ENCODE results near the gene UBE2G2.
A peak's percentile ranks its signal among the peaks of the same experiment; 100 is the strongest.

The UBE2G2 gene

DNA sequence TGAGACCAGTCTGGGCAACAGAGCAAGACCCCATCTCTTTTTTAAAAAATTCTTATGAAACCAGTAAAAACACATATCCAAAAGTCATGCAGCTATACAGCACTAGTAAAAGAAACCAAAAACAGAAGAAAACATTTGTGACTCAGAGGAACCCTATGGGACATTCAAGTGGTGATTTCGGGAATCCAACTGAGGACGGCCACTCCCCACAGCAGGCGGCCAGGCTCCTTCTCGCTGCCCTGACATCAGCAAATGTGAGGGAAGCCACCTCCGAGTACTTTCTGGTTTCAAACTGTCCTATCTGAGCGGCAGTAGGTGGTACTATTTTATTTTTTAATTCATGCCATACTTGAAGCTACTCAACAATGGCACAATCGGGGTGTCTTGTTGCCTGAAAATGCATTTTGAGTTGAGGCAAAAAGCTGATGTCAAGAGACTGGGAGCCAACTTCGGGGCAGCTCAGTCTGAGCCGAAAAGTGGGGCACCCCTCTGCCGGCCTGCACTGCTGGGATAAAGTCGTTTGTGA lies 12.9 kb upstream of the UBE2G2 start:
- DNase-seq = no peak

DNA sequence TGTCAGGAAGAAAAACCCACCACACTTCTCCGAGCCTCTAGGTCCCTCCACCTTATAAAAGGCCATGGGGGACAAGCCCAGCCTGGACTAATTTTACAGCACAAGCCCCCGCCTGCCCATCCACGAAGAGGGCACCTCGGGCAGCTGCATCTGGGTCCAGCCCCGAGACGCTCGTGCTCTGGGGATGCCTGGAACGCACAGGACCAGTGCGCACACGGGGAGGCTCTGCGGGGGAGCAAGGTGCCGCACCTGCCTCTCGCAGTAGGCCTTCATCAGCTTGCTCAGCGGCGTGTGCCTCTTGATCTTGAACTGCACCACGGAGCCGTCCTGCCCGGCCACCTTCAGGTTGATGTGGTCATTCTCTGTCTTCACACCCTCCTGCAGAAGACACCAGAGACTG lies 12.1 kb upstream of the UBE2G2 start:
- DNase-seq = no peak

DNA sequence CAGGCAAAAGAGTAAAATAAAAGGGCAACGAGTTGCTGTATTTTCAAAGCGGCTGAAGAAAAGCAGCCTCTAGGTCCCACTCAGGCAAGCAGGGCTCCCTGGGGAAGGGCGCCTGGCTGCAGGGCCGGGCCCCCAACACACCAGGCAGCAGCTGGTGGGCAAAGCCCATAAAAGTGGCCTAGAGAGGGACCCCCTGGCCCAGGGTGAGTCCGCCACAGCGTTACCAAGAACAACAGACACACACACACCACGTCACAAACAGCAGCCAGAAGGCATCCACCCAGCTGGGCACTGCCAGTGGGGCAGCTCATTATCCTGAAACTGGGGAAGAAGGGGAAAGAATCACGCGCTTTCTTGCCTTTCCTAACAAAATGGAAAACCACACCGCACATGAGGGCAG lies 11.5 kb upstream of the UBE2G2 start:
- DNase-seq = no peak

DNA sequence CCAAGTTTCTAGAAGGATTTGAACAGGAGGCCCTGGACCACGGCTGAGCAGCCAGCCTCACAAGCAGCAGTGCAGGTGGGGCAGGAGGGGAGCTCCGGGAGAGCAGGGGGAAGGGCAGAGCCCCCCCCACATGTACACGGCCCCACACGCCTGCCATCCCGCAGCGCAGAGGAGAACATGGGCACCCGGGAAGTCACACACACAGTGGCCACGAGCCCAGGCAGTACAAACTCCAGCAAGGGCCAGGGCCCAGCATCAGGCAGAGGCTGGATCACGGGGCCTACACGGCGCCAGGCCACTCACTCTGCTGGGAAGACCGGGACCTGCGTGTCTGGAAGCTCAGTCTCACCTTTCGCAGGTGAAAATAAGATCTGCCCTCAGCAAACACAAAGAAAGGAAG lies 11.0 kb upstream of the UBE2G2 start:
- DNase-seq = no peak

DNA sequence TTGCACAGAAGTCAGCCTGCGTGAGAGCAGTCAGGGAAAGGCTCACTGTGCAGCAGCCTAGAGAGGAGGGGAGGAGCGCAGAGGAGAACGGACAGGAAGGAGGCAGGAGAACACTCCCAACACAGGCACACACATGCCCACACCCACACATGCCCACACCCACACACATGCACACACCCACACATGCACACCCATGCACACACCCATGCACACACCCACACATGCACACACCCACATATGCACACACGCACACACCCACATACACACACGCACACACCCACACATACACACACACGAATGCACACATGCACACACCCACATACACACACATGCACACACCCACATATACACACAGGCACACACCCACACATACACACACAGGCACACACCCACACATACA lies 9.2 kb upstream of the UBE2G2 start:
- no peak for DNase-seq

DNA sequence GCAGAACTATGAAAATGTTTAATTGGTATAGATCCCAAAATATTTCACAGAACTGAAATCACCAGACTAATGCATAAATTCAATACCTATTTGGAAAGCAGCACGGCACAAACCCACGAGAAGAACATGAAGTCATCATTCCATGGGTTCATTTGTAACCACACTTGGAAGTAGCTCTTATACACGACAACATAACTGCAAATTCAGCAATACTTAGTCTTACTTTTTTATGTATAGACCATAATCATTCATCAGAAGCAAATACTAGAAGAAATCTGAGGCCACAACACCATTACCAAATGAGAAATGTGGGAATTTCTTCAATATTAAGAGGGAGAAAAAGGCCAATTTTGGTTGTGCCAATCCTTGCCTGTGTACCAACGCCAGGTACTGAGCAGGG lies 4.2 kb upstream of the UBE2G2 start:
- DNase-seq = no peak

DNA sequence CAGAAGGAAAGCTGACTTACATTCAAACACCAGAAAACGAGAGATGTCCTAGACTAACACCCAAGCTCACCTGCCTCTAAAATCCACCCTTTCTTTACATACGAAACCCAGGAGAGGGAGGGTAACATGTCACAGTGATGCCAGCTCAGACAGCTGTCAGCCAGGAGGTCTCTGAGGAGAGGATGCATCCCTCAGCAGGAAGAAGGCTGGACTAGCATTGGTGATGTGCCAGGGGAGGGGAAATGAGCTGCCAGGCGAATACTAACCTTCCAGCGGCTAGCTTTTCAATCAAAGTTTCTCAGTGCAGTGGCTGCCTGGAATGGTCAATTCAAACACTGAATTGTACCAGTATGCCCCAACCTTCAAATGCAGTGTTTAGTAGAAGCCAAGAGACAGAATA lies 3.6 kb upstream of the UBE2G2 start:
- no peak for DNase-seq

DNA sequence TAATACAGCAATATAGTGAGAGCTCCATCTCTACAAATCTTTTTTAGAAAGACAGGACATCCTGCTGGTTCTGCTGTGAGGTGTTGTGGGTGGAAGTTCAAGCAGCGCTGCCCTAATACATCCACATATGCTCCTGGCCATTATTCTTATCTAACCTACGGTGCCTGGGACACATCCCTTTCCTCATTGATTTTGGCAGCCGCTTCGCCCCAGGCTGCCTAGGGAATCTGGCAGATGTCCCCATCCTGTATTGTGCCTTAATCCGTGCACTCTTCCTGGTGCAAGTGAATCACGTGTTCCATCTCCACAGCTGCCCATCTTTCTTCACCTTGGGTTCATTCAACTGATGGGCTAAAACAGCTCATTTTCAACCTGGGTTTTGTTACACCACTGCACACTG lies 3.1 kb upstream of the UBE2G2 start:
- no peak for DNase-seq

DNA sequence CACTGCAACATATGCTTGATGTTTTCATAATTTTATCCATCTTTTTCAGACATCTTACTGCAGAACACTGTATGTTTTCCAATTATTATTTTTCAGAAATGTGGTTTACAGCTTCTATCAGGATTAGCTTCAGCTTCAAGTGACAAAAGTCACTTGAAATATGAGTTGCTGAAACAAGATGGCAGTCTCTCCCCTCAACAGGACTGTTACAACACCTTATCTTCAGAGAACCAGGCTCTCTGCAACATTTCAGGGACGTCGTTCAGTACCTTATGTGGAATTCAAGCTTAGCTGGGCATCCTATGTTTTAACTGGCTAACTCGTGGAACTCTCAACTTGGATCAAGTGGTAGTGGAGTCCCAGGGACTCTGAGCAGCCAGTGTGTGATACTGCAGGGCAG lies 2.0 kb upstream of the UBE2G2 start:
- no peak for DNase-seq

DNA sequence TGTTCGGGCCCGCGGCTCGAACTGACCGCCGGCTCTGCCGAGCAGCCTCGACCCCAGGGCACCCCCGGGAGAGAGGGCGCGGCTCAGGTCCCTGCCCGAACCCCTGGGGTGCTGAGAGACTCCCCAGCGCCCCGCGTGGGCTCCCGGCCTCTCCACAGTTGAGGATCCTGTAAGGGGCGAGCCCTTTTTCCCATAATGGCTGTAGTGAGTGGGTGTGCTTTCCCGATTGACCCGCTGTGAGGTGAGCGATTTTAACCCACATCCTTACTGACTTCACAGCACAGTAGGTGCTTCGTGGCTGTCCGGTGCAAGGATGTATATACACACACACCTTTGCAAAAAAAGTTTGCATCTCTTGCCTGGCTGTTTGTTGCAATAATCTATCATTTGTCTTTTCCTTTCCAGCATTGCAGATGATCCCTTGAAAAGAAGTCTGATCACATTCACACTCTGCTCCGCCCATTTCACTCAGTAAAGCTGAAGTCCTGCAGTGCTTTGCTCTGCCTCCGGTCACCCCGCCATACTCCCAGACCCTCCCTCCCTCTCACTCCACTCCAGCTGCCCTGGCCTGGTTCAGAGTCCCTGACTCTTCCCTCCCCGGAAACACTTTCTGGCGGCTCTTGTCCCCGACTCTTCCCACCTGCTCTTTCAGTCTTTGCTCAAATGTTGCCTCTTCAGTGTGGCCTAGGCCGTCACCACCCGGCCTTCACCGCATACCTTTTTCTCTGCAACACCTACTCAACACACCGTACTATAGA lies 955 bp upstream of the UBE2G2 start:
- peak in 1 of 5 experiments; percentile 15 for DNase-seq

DNA sequence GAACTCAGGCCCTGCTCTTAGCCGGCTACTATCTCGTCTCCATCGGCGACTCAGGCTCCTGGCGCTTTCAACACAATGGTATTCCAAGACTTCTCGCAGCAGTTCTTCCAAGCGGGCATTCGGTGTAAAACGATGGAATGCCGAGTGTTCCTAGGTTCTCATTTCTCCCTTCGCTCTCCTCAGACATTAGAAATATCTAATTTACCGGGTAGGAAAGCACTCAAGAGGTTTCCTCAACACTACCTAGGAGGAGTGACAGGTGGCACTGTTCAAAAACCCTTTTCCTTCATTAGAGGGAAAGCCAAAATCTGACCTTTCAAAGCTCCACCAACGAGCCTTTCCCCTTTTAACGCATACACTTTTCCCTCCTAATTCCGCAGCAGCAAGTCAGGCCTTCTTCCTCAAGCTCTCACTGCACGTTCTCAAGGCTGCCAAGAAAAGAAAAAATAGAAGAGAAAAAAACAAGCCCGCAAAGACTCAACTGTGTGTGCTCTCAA lies 601 bp downstream of the UBE2G2 start:
- peak in 2 of 5 experiments; percentile 16 to 60 for DNase-seq

DNA sequence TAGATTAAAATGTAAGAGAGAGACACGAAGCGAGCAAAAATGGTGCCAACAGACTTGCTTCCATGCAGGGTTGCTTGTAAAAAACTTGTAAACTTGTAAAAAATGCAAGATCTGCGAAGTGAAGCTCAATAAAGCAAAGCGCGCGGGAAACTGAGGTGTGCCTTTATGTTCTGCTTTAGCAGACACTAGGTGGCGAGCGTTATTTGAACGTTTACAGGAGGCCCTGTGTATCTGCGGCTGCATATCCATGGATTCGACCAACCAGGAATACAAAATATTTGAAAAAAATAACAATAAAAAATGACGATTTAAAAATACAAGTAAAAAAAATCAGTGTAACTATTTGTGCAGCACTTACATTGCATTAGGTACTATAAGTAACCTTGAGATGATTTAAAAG lies 1.5 kb downstream of the UBE2G2 start:
- DNase-seq = peak in 1 of 5 experiments; percentile 59

DNA sequence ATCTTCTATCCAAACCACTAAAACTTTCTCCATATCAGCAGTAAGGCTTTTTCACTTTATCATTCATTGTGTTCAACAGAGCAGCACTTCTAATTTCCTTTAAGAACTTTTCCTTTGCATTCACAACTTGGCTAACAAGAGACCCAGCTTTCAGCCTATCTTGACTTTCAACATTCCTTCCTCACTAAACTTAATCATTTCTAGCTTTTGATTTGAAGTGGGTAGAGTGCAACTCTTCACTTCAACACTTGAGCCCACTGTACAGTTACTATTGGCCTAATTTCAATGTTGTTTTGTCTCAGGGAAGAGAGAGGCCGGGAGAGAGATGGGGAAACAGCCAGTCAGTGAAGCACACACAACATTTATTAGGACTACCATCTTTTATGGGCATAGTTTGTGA lies 2.0 kb downstream of the UBE2G2 start:
- DNase-seq = no peak

DNA sequence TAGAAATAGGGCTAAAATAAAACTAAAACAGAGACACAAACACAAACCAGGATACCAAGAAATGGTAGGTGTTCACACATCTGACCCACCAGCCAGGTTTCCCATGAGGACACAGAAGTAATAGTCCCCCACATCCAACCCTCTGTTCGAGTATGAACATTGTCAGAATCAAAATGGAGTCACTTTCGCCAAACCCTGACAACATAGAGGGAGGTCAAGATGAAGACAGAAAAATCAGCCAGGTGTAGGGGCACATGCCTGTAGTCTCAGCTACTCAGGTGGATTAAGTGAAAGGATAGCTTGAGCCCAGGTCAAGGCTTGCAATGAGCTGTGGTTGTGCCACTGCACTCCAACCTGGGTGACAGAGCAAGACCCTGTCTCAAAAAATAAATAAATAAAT lies 3.8 kb downstream of the UBE2G2 start:
- no peak for DNase-seq

DNA sequence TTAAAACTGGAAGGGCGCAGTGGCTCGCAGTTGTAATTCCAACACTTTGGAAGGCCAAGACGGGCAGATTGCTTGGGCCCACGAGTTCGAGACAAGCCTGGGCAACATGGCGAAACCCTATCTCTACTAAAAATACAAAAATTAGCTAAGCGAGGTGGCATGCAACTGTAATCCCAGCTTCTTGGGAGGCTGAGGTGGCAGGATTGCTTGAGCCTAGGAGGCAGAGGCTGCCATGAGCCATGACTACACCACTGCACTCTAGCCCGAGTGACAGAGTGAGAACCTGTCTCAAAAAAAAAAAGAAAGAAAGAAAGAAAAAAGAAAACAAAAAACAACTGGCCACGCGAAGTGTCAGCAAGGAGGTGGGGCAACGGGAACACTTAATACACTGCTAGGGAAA lies 6.3 kb downstream of the UBE2G2 start:
- DNase-seq = no peak

DNA sequence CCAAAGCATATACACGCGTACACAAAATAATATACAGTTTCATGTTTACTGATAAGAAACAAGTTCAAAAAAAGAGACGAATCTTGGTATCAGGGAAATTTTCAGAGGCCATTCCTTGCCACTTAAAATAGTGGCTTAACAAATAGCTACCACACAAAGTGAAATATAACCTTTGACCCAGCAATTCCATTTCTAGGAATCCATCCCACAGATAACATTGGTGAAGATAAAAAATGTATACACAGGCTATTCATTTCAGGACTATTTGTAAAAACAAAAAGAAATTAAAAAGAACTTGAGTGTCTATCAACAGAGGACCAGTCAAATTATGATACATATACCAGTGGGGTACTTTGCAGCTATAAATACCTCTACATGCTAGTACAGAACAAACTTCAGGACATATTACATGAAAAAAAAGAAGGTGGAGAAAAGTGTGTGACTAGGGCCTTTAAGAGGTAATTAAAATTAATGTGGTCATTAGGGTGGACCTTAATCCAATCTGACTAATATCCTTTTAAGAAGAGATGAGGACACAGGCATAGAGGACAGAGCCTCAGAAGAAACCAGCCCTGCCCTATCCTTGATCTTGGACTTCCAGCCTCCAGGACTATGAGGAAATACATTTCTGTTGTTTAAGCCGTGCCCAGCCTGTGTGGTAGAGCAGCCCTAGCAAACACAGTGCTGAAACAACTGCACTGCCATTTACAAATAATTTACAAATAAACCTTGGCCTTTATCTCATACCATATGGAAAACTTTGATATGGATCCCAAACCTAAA lies 7.8 kb downstream of the UBE2G2 start:
- DNase-seq = no peak

DNA sequence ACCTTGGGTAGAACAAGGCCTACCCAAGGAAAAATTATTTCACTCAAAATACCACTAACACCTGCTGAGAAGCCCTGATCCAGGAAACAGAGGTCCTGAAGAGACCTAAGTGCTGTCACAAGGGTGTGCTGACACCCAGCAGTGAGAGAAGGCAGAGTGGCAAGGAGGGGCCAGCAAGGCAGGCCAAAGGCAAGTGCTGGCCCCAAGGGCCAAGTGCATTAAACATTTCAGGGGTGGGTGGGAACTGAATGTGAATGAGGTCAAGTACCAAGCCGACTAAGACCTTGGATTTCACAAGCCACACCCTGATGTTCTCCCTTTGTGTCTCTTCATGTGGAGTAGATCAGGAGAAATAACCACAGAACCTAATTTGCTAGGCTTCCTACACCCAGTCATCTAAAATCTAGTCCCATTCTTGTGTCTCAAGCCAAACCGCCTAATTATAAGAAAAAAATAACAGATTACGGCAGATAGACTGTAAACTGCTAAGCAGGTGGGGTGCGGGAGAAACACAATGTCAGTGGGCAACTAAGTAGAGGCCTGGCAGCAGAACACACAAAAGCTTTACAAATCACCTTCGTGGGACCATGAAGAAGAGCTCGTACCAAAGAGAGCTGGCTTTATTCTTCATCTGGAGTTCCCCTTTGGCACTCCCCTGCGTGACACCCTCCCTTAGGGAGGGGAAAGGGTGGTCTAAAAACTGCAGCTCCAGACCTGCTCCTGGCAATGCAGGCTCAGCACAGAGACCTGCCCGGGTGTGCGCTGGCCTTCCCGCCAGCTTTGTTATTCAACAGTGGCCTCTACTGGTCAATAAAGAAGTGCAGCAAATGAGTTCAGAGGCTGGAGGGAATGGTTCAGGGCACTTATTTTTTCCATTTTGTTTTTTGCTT lies 8.7 kb downstream of the UBE2G2 start:
- peak in 3 of 5 experiments; percentile 24 to 70 (median 38) for DNase-seq

DNA sequence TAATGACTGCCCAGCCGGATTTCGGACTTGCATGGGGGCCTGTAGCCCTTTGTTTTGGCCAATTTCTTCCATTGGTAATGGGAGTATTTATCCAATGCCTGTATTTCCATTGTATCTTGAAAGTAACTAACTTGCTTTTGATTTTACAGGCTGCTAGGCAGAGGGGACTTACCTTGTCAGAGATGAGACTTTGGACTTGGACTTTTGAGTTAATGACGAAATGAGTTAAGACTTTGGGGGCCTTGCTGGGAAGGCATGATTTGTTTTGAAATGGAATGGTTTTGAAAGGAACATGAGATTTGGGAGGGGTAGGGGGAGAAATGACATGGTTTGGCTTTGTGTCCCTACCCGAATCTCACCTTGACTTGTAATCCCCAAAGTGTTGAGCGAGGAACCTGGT lies 9.6 kb downstream of the UBE2G2 start:
- DNase-seq = no peak

DNA sequence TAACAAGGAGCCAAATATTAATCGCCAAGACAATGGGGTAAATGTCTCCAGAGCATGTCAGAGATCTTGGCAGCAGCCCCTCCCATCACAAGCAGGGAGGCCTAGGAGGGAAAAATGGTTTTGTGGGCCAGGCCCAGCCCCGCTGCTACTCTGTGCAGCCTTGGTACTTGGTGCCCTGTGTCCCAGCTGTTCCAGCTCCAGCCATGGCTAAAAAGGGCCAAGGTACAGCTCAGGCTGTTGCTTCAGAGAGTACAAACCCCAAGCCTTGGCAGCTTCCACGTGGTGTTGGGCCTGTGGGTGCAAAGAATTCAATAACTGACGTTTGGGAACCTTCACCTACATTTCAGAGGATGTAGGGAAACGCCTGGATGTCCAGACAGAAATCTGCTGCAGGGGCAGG lies 10.4 kb downstream of the UBE2G2 start:
- no peak for DNase-seq

DNA sequence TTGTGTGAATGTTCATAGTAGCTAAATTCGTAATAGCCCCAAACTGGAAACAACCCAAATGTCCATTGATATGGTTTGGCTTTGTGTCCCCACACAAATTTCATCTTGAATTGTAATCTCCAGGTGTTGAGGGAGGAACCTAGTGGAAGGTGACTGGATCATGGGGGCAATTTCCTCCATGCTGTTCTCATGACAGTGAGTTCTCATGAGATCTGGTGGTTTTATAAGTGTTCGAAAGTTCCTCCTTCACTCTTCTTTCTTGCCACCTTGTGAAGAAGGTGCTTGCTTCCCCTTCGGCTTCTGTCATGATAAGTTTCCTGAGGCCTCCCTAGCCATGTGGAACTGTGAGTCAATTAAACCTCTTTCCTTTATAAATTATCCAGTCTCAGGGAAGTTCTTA lies 11.3 kb downstream of the UBE2G2 start:
- DNase-seq = no peak

DNA sequence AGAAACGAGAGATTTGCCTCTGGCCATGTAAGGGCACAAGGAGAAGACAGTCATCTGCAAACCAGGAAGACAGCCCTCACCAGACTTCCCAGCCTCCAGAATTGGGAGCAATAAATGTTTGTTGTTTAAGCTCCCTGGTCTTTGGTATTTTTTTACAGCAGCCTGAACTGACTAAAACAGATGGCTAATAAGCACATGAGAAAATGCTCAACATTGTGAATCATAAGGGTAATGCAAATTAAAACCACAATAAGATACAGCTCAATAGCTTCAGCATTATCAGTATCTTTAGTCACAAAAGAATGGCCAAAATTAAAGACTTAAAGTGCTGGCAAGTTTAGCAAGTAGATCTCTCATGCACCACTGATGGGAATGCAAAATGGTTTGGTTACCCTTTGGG lies 11.7 kb downstream of the UBE2G2 start:
- DNase-seq = peak in 1 of 5 experiments; percentile 17

DNA sequence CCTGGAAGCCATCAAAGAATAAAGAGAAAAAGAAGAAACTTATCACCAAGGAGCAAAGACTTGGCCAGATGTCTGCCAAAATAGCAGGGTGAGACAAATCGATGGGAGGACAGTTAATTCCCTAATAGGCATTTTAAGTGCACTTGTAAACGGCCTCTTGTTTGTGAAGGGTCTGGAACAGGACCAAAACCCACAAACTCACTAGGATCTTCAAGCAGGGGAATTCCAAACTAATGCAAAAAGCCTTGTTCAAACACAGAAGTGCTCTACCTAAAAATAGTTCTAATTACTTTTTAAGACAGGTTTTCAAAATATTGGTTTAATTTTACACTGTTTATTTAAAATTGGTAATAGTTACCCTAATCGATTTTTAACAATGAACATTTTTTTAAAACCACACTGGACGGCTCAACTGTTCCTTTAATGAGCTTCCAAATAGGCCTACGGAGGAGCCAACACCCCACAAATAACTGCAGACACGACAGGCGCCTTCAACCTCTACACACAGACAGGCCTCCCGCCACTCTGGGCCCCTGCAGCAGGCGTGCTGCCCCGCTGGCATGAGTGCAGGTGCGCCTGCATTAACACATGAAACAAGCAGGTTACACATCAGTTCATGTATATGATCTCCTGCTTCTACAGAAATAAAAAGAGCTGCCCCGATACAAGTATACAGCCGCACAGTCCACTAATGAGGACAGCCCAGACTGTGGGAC lies 15.8 kb downstream of the UBE2G2 start:
- DNase-seq = no peak
